ENCODE results near the gene CLK3. TPM values are rescaled to one million over a fixed set of nuclear protein-coding genes. Genes with fewer than 3 reads are reported as not detected.

Gene CLK3
- polyA plus RNA-seq, 2 of the 4 experiments (the other 2 are of a cell fraction), result 35.7 to 48.2 TPM

DNA sequence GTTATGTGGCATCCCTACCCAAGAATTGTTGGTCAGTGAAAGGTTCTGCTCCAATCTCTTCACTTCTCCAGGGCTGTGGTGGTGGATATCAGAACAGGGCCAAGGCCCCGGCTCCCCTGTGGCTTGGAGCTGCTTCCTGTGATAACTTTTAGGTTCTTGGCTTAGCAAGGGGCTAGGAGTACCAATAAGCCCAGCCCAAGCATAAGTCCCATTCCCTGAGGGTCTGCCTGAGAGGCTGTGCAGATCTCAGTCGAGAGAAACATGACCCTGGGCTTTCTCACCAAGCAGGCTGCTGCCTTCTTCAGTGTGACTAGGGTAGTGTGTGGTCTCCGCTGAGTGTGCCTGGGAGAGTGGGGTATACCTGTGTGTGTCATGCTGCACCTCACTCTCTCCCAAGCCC lies 7.1 kb downstream of the CLK3 start:
- peaks cover 5% of the 10 kb centered on the region; the same call in 1 of the 3 replicates for H3K4me1 ChIP-seq
- ChIA-PET CTCF (interaction anchor here (0.7 to 23.2 kb wide), 8 partner anchors 10 to 327 kb away, joined by 3 to 701 read pairs (median 7); no protein-coding TSS in a partner anchor), POLR2A (no interaction called here)
- ATAC-seq, result no peak
- no peak for FAIRE-seq
- H3K9me3 ChIP-seq, result no peaks in the 10 kb centered on the region
- TF ChIP-seq EHMT2 (IDR thresholded peaks at IDR 0.05; ENCODE audit: low read depth) (no peak), RAD21 (conservative IDR thresholded peaks at IDR 0.05 in 1 of 2, IDR thresholded peaks at IDR 0.05 in 1 of 2) (no peak)
- H3K4me3 ChIP-seq, result no peak overlapping the region
- no peak overlapping the region for H3K4me2 ChIP-seq
- 90% methylated on average over 3 of the region's 3 CpGs for WGBS (ENCODE audit: missing lambda C conversion rate)
- no peak overlapping the region for H3K27ac ChIP-seq
- DNase-seq (ENCODE audit: low read depth in 1 of 2, low spot score in 1 of 2), result no peak

DNA sequence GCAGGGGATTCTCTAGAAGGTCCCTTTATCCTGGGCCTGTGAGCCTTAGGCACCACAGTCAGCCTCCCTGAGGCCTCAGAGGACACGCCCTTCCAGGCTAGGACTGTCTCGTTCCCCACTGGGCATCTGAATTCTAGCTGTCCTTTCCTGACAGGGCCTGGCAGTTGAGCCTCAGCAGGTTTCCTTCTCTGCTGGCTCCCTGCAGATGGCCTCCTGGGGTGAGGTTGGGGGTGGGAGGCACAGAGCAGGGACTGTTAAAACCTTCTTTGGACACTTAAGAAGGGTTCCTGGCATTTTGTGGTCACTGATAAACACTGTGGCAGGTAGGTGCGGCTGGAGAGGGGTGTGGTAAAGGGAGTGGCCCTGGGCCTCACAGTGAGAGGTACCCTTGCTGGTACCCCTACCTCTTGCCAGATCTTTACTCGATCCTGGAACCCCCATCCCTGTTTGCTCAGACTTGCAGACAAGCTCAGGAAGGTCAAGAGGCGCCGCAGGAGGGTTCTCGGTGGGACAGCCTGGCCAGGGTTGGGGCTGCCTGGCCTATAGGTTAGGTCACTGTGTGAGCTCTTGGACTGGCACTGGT lies 8.5 kb downstream of the CLK3 start:
- Histone ChIP-seq H3K4me3 (no peak overlapping the region), H3K27ac (no peak overlapping the region), H3K4me2 (no peak overlapping the region), H3K4me1 (peaks cover 4% of the 10 kb centered on the region; the same call in 1 of the 3 replicates), H3K9me3 (no peaks in the 10 kb centered on the region)
- TF ChIP-seq RCOR1 (IDR thresholded peaks at IDR 0.05; ENCODE audit: low read depth, low read length) (no peak), NR3C1 (IDR thresholded peaks at IDR 0.05) (no peak), TP53 (CRISPR knock-in tag; IDR thresholded peaks at IDR 0.05) (no peak), ESRRA (IDR thresholded peaks at IDR 0.05; ENCODE audit: borderline replicate concordance, low read length) (no peak), BHLHE40 (IDR thresholded peaks at IDR 0.05; ENCODE audit: low read depth, low read length) (no peak), ZFP36 (IDR thresholded peaks at IDR 0.05; ENCODE audit: borderline replicate concordance, partially characterized antibody) (no peak), CBX8 (IDR thresholded peaks at IDR 0.05) (no peak), KDM5A (IDR thresholded peaks at IDR 0.05) (no peak), FOSB (CRISPR knock-in tag; IDR thresholded peaks at IDR 0.05) (no peak), ZSCAN20 (CRISPR knock-in tag; IDR thresholded peaks at IDR 0.05) (no peak), MAZ (IDR thresholded peaks at IDR 0.05; ENCODE audit: borderline replicate concordance, low read depth, low read length) (no peak), EHMT2 (IDR thresholded peaks at IDR 0.05; ENCODE audit: low read depth) (no peak), EP300 (IDR thresholded peaks at IDR 0.05) (no peak), CBX2 (IDR thresholded peaks at IDR 0.05; ENCODE audit: borderline replicate concordance, low read depth) (no peak), MYC (IDR thresholded peaks at IDR 0.05; ENCODE audit: borderline replicate concordance, low read length) (no peak), POLR2AphosphoS2 (conservative IDR thresholded peaks at IDR 0.05; ENCODE audit: low read length) (no peak)
- TF ChIP-seq, protein P1, sequence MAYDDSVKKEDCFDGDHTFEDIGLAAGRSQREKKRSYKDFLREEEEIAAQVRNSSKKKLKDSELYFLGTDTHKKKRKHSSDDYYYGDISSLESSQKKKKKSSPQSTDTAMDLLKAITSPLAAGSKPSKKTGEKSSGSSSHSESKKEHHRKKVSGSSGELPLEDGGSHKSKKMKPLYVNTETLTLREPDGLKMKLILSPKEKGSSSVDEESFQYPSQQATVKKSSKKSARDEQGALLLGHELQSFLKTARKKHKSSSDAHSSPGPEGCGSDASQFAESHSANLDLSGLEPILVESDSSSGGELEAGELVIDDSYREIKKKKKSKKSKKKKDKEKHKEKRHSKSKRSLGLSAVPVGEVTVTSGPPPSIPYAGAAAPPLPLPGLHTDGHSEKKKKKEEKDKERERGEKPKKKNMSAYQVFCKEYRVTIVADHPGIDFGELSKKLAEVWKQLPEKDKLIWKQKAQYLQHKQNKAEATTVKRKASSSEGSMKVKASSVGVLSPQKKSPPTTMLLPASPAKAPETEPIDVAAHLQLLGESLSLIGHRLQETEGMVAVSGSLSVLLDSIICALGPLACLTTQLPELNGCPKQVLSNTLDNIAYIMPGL (CRISPR knock-in tag; IDR thresholded peaks at IDR 0.05; ENCODE audit: borderline replicate concordance), result no peak
- WGBS (ENCODE audit: missing lambda C conversion rate), result 94% methylated on average over 7 of the region's 7 CpGs
- DNase-seq (ENCODE audit: low read depth in 1 of 2, low spot score in 1 of 2) (no peak), FAIRE-seq (no peak), ATAC-seq (no peak)
- POLR2A ChIA-PET, result no interaction called here
- CTCF ChIA-PET, result interaction anchor here (1.5 to 23.2 kb wide), 5 partner anchors 8 to 142 kb away, joined by 3 to 701 read pairs (median 4); partner anchors contain the start of gene CLK3

DNA sequence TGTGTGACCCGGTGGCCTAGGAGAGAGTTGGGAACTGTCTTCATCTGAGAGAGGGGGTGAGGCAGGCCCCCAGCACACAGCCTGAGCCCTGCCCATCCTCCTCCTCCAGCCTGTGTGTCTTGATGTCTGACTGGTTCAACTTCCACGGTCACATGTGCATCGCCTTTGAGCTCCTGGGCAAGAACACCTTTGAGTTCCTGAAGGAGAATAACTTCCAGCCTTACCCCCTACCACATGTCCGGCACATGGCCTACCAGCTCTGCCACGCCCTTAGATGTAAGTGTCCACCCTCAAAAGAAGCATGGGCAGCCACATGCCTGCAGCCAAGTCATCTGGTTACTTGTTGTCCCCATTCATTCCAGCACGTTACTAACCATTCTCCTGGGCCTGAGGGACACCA lies 10.1 kb downstream of the CLK3 start:
- Histone ChIP-seq H3K27ac (no peak overlapping the region), H3K9me3 (no peaks in the 10 kb centered on the region), H3K4me3 (no peak overlapping the region), H3K4me1 (peaks cover 2% of the 10 kb centered on the region; the same call in 1 of the 3 replicates), H3K4me2 (no peak overlapping the region)
- ChIA-PET POLR2A (no interaction called here), CTCF (interaction anchor here (1.3 to 23.2 kb wide), 6 partner anchors 7 to 250 kb away, joined by 3 to 701 read pairs (median 4); partner anchors contain the start of gene CLK3)
- FAIRE-seq, result no peak
- no peak for TF ChIP-seq RARB (CRISPR knock-in tag; IDR thresholded peaks at IDR 0.05)
- no peak for TF ChIP-seq CHD4 (IDR thresholded peaks at IDR 0.05; ENCODE audit: borderline replicate concordance)
- no peak for TF ChIP-seq ZC3H11A (IDR thresholded peaks at IDR 0.05)
- TF ChIP-seq EP300 (IDR thresholded peaks at IDR 0.05), result no peak
- TF ChIP-seq FOSL2 (IDR thresholded peaks at IDR 0.05), result no peak
- no peak for TF ChIP-seq FOSL2 (CRISPR knock-in tag; IDR thresholded peaks at IDR 0.05)
- TF ChIP-seq RAD21 (conservative IDR thresholded peaks at IDR 0.05 in 1 of 2, IDR thresholded peaks at IDR 0.05 in 1 of 2), result no peak
- no peak for TF ChIP-seq HOXB5 (CRISPR knock-in tag; IDR thresholded peaks at IDR 0.05)
- TF ChIP-seq KDM5A (IDR thresholded peaks at IDR 0.05), result no peak
- TF ChIP-seq, protein P2, sequence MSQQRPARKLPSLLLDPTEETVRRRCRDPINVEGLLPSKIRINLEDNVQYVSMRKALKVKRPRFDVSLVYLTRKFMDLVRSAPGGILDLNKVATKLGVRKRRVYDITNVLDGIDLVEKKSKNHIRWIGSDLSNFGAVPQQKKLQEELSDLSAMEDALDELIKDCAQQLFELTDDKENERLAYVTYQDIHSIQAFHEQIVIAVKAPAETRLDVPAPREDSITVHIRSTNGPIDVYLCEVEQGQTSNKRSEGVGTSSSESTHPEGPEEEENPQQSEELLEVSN (IDR thresholded peaks at IDR 0.05; ENCODE audit: borderline replicate concordance, low read depth), result no peak
- no peak for TF ChIP-seq POLR2A (IDR thresholded peaks at IDR 0.05; ENCODE audit: low read length)
- no peak for DNase-seq (ENCODE audit: low read depth in 1 of 2, low spot score in 1 of 2)
- WGBS (ENCODE audit: missing lambda C conversion rate), result 97% methylated on average over 5 of the region's 6 CpGs
- no peak for ATAC-seq
